IMR-90 (cell line): ENCODE data around the gene PIEZO1. TPM values are rescaled to one million over a fixed set of nuclear protein-coding genes. Genes with fewer than 3 reads are reported as not detected.

Experiments used
- ATAC-seq: fragments of 200-7000 bp; cut with Tn5 transposase; 2 replicates; pipeline ENCODE4 v1.9.1; 2020; ENCODE audit warnings: low read depth, mild to moderate bottlenecking, moderate library complexity
- BruUV-seq: library from RNA; stranded (reverse); fragments of 400-500 nt; replicated peaks from 2 replicates; lab custom pipeline; 2021; lab: Mats Ljungman, UMichigan
- CTCF ChIA-PET: fragments of 300-600 bp; formaldehyde crosslinking; extraction: SDS; loops from one replicate; lab custom pipeline; 2021; ENCODE audit warnings: antibody characterized with exemption; lab: Yijun Ruan, JAX
- POLR2A ChIA-PET: fragments of 300-600 bp; sonication (Branson Sonifier 250); formaldehyde crosslinking; loops from one replicate; lab custom pipeline; 2022; ENCODE audit warnings: antibody characterized with exemption; ENCODE audit not compliant: unreplicated experiment; lab: Charles Lee
- DNase-seq: peaks from one replicate; pipeline ENCODE4 v3.0.0; 2013
- H2AFZ ChIP-seq: replicated peaks from 2 replicates; pipeline ENCODE3; 2013; ENCODE audit warnings: low read length, mild to moderate bottlenecking; ENCODE audit not compliant: poor library complexity
- H2AK5ac ChIP-seq: 2 replicates; pipeline ENCODE4 v1.6.1; 2013; ENCODE audit warnings: low read depth, low read length, inconsistent platforms
- H2AK9ac ChIP-seq: replicated peaks from 2 replicates; pipeline ENCODE3; 2013; ENCODE audit warnings: mild to moderate bottlenecking, low read depth, low read length, moderate library complexity; ENCODE audit not compliant: poor library complexity
- H2BK120ac ChIP-seq: 2 replicates; pipeline ENCODE4 v1.6.1; 2013; ENCODE audit warnings: low read depth, low read length, inconsistent platforms
- H2BK15ac ChIP-seq: 3 replicates; pipeline ENCODE4 v1.6.1; 2013; ENCODE audit warnings: low read depth, low read length, inconsistent platforms
- H2BK20ac ChIP-seq: 2 replicates; pipeline ENCODE4 v1.6.1; 2013; ENCODE audit warnings: low read depth, mild to moderate bottlenecking, inconsistent platforms, low read length, moderate library complexity
- H2BK5ac ChIP-seq: 2 replicates; pipeline ENCODE4 v1.6.1; 2013; ENCODE audit warnings: mild to moderate bottlenecking, low read depth, low read length, inconsistent platforms; ENCODE audit not compliant: poor library complexity, severe bottlenecking
- H3K14ac ChIP-seq: replicated peaks from 2 replicates; pipeline ENCODE4 v1.6.1; 2013; ENCODE audit warnings: low read depth, low read length, inconsistent platforms
- H3K18ac ChIP-seq: 2 replicates; pipeline ENCODE4 v1.6.1; 2013; ENCODE audit warnings: low read depth, low read length, control low read depth
- H3K23ac ChIP-seq: 2 replicates; pipeline ENCODE4 v1.6.1; 2013; ENCODE audit warnings: low read depth, low read length, inconsistent platforms
- H3K27ac ChIP-seq: 2 replicates; pipeline ENCODE4 v1.5.1; 2013; ENCODE audit warnings: mild to moderate bottlenecking, control low read depth, low read length; ENCODE audit not compliant: insufficient read depth
- H3K27me3 ChIP-seq: 2 replicates; pipeline ENCODE4 v1.6.1; 2013; ENCODE audit warnings: low read length; ENCODE audit not compliant: control insufficient read depth, insufficient read depth
- H3K36me3 ChIP-seq: 2 replicates; pipeline ENCODE4 v1.6.1; 2013; ENCODE audit warnings: low read length, mixed read lengths; ENCODE audit not compliant: control insufficient read depth, insufficient read depth
- H3K4ac ChIP-seq: 2 replicates; pipeline ENCODE4 v1.6.1; 2013; ENCODE audit warnings: low read depth, low read length, inconsistent platforms
- H3K4me1 ChIP-seq: 2 replicates; pipeline ENCODE4 v1.6.1; 2013; ENCODE audit warnings: low read length, mixed read lengths; ENCODE audit not compliant: control insufficient read depth, insufficient read depth
- H3K4me2 ChIP-seq: 2 replicates; pipeline ENCODE4 v1.6.1; 2013; ENCODE audit warnings: low read depth, mild to moderate bottlenecking, control low read depth, low read length, moderate library complexity
- H3K4me3 ChIP-seq: 2 replicates; pipeline ENCODE4 v1.5.1; 2013; ENCODE audit warnings: low read depth, mild to moderate bottlenecking, control low read depth, low read length, moderate library complexity; ENCODE audit not compliant: insufficient read depth
- H3K56ac ChIP-seq: 2 replicates; pipeline ENCODE4 v1.6.1; 2013; ENCODE audit warnings: low read length, inconsistent platforms; ENCODE audit not compliant: insufficient read depth; ENCODE audit errors: extremely low read depth
- H3K79me1 ChIP-seq, 2 experiments: 2 replicates each; pipeline ENCODE4 v1.6.1; 2013; ENCODE audit warnings: low read length in 2 of 2, inconsistent platforms in 1 of 2, low read depth in 1 of 2
- H3K9ac ChIP-seq: 2 replicates; pipeline ENCODE4 v1.6.1; 2013; ENCODE audit warnings: low read depth, low read length, control low read depth
- H3K9me1 ChIP-seq: 2 replicates; pipeline ENCODE4 v1.6.1; 2013; ENCODE audit warnings: low read length, inconsistent platforms; ENCODE audit not compliant: insufficient read depth
- H3K9me3 ChIP-seq: 2 replicates; pipeline ENCODE4 v1.6.1; 2013; ENCODE audit warnings: low read length; ENCODE audit not compliant: control insufficient read depth, insufficient read depth
- H4K20me1 ChIP-seq: 2 replicates; pipeline ENCODE4 v1.6.1; 2013; ENCODE audit warnings: low read length, inconsistent platforms; ENCODE audit not compliant: insufficient read depth
- H4K5ac ChIP-seq: 2 replicates; pipeline ENCODE4 v1.6.1; 2013; ENCODE audit warnings: mild to moderate bottlenecking, low read depth, low read length, control low read depth
- H4K8ac ChIP-seq, 2 experiments: 2 replicates each; pipeline ENCODE4 v1.6.1; 2013; ENCODE audit warnings: low read depth in 2 of 2, low read length in 2 of 2, control low read depth in 1 of 2, inconsistent platforms in 1 of 2
- H4K91ac ChIP-seq: 2 replicates; pipeline ENCODE4 v1.6.1; 2013; ENCODE audit warnings: low read depth, low read length, inconsistent platforms; ENCODE audit not compliant: insufficient read depth
- CEBPB ChIP-seq: IDR thresholded peaks from 2 replicates; pipeline ENCODE4 v1.6.1; 2012; ENCODE audit warnings: low read depth, low read length, improper control_type of control experiment
- RAD21 ChIP-seq: IDR thresholded peaks from 2 replicates; pipeline ENCODE4 v1.6.1; 2012; ENCODE audit warnings: low read length, improper control_type of control experiment
- RCOR1 ChIP-seq: IDR thresholded peaks from 2 replicates; pipeline ENCODE4 v1.6.1; 2012; ENCODE audit warnings: mild to moderate bottlenecking, low read length, improper control_type of control experiment; ENCODE audit not compliant: insufficient replicate concordance
- RFX5 ChIP-seq: IDR thresholded peaks from 2 replicates; pipeline ENCODE4 v1.8.0; 2012; ENCODE audit warnings: low read depth, mild to moderate bottlenecking, low read length, moderate library complexity
- WGBS, 2 experiments: methylation state at CpG; one replicate each; pipeline versions ENCODE4 v1.1.5 to v1.1.7; 2013; ENCODE audit warnings: missing lambda C conversion rate in 2 of 2; ENCODE audit not compliant: insufficient read length in 1 of 2; ENCODE audit errors: extremely low coverage in 2 of 2; 5-methylcytosine and 5-hydroxymethylcytosine counted together
- dilution Hi-C: fragments of 300-500 bp; cut with HindIII; formaldehyde crosslinking; loops from one replicate; pipeline ENCODE4 v1.14.3; 2018; ENCODE audit warnings: low sequenced_read_pairs; ENCODE audit not compliant: unreplicated experiment
- in situ Hi-C: fragments of 300-500 bp; cut with MboI; formaldehyde crosslinking; loops from 3 replicates; pipeline ENCODE4 v1.14.3; 2019; ENCODE audit warnings: low sequenced_read_pairs, inconsistent platforms, mixed read lengths
- intact Hi-C: fragments of 100-400 bp; cut with micrococcal nuclease; formaldehyde crosslinking; loops from 2 replicates; pipeline ENCODE4 v1.10.0; 2022
- polyA plus RNA-seq, 3 experiments: library from polyadenylated mRNA; depleted of rRNA; stranded (reverse); fragments of >200 nt; gene quantifications; 2 replicates each; pipeline ENCODE4 v1.2.3, GENCODE V29; 2012; ENCODE audit warnings: low replicate concordance in 1 of 3
- total RNA-seq: library from RNA; depleted of rRNA; stranded (reverse); fragments of >200 nt; gene quantifications from 2 replicates; pipeline ENCODE4 v1.2.3, GENCODE V29; 2012
- TF ChIP-seq, protein P1 (sequence below): conservative IDR thresholded peaks from 2 replicates; pipeline ENCODE4 v1.5.1; 2012; ENCODE audit warnings: mild to moderate bottlenecking, low read depth, low read length, improper control_type of control experiment
- TF ChIP-seq, protein P2 (sequence below): fragments of 150-350 bp; IDR thresholded peaks from 2 replicates; pipeline ENCODE4 v1.6.1; 2016; ENCODE audit warnings: low read depth, mild to moderate bottlenecking, low read length, moderate library complexity, borderline replicate concordance

Gene PIEZO1
- total and polyA plus RNA-seq, 2 of the 4 experiments (the other 2 are of a cell fraction), result 36.2 to 372 TPM

DNA sequence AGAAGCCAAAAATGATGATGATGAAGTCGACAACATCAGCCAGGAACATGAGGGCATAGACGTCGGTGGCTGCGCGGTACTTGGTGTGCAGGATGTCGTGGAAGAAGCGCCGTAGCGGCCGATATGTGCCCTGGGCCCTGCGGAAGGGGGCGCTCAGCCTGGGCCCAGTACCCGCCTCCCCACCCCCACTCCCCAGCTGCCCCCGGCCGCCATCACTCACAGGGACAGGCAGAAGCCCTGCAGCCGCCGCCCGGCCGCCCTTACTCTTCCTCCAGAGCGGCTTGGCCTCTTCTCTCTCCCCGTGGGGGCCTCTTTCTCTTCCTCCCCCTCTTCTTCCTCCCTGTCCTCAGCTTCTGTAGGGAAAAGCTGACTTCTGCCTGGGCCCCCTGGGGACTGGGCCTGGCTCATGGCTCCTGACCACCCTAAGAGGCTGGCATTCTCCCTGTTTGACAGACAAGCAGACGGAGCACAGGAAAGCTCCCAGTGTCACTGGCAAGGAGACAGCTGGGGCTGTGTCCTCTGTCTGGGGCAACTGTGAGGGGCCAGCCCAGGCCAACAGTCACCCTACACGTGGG is 64.5 kb downstream of the PIEZO1 start:
- no peak overlapping the region for H3K27ac ChIP-seq
- ChIA-PET POLR2A (no interaction called here), CTCF (no interaction called here)
- peaks cover 24% of the 10 kb centered on the region for H4K20me1 ChIP-seq
- H3K4me3 ChIP-seq, result no peak overlapping the region
- TSS peak; percentile 28 for BruUV-seq
- dilution Hi-C loops, result no loop called here
- H2BK15ac ChIP-seq, result no peak overlapping the region
- DNase-seq, result no peak
- no peaks in the 10 kb centered on the region for H3K9me1 ChIP-seq
- no peak overlapping the region for H2BK120ac ChIP-seq
- H4K91ac ChIP-seq, result no peak overlapping the region
- no peaks in the 10 kb centered on the region for H3K27me3 ChIP-seq
- no peak overlapping the region for H3K14ac ChIP-seq
- no peak overlapping the region for H4K5ac ChIP-seq
- H2AFZ ChIP-seq, result no peak overlapping the region
- no peak overlapping the region for H2BK20ac ChIP-seq
- no peak overlapping the region for H2AK5ac ChIP-seq
- no peak overlapping the region for H3K9ac ChIP-seq
- no peak overlapping the region for H3K4ac ChIP-seq
- H3K56ac ChIP-seq, result no peak overlapping the region
- 89% methylated on average over 4 of the region's 23 CpGs; no CpG with 5 or more reads in 1 of the 2 experiments for WGBS, 2 experiments
- H3K4me2 ChIP-seq, result no peak overlapping the region
- no peak overlapping the region for H2AK9ac ChIP-seq
- H2BK5ac ChIP-seq, result no peak overlapping the region
- no peaks in the 10 kb centered on the region for H3K9me3 ChIP-seq
- in situ Hi-C loops, result no loop called here
- peaks cover 5 to 22% of the 10 kb centered on the region in 2 experiments; a peak in 3 of 4 replicates for H3K79me1 ChIP-seq
- H3K23ac ChIP-seq, result no peak overlapping the region
- H3K18ac ChIP-seq, result no peak overlapping the region
- no peak overlapping the region for H4K8ac ChIP-seq
- ATAC-seq, result no peak
- intact Hi-C loops, result no loop called here
- TF ChIP-seq CEBPB, result no peak
- no peak for TF ChIP-seq RFX5
- TF ChIP-seq RCOR1, result no peak
- TF ChIP-seq, protein P1, sequence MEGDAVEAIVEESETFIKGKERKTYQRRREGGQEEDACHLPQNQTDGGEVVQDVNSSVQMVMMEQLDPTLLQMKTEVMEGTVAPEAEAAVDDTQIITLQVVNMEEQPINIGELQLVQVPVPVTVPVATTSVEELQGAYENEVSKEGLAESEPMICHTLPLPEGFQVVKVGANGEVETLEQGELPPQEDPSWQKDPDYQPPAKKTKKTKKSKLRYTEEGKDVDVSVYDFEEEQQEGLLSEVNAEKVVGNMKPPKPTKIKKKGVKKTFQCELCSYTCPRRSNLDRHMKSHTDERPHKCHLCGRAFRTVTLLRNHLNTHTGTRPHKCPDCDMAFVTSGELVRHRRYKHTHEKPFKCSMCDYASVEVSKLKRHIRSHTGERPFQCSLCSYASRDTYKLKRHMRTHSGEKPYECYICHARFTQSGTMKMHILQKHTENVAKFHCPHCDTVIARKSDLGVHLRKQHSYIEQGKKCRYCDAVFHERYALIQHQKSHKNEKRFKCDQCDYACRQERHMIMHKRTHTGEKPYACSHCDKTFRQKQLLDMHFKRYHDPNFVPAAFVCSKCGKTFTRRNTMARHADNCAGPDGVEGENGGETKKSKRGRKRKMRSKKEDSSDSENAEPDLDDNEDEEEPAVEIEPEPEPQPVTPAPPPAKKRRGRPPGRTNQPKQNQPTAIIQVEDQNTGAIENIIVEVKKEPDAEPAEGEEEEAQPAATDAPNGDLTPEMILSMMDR, result no peak
- TF ChIP-seq, protein P2, sequence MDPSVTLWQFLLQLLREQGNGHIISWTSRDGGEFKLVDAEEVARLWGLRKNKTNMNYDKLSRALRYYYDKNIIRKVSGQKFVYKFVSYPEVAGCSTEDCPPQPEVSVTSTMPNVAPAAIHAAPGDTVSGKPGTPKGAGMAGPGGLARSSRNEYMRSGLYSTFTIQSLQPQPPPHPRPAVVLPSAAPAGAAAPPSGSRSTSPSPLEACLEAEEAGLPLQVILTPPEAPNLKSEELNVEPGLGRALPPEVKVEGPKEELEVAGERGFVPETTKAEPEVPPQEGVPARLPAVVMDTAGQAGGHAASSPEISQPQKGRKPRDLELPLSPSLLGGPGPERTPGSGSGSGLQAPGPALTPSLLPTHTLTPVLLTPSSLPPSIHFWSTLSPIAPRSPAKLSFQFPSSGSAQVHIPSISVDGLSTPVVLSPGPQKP, result no peak
- TF ChIP-seq RAD21, result no peak
- no peaks in the 10 kb centered on the region for H3K4me1 ChIP-seq
- peaks cover 95% of the 10 kb centered on the region for H3K36me3 ChIP-seq
